NCI-H2081 treated with DMSO at 0.1 percent for 48 hours (cell line): ENCODE measurements around the gene BAK1.

Source experiments
- DNase-seq: peaks from one replicate; lab custom pipeline; 2025; lab: John Stamatoyannopoulos, UW

BAK1 gene

GRCh38 chr6:33579828-33580714 lies at the start of gene BAK1:
BAK1 (minus strand) TSS chr6:33580276; CDS start chr6:33577604, 2,672 bp downstream.
- peak; percentile 75 for DNase-seq

- DNase-seq = peak; percentile 91
Observed at GRCh38 chr6:33628401-33628964, 48.4 kb upstream of the BAK1 start.

DNA sequence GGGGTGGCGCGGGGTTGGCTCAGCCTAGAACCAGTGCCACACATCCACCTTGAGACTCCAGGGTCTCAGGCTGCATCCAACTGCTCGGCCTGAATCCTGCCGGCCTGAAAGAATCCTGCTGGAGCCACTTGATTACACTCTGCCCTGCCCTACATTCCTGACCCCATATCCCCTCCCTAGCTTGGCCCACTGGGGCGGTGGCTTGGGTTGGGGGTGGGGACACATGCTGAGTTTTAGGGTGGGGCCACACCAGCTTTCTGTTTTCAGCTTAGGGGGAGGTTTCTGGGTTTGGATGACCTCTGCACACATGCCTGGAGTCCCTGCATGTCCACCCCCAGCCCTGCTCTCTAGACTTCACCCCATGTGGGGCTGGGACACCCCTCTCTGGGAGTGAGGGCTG lies 47.8 kb upstream of the BAK1 start:
- DNase-seq = no peak

DNA sequence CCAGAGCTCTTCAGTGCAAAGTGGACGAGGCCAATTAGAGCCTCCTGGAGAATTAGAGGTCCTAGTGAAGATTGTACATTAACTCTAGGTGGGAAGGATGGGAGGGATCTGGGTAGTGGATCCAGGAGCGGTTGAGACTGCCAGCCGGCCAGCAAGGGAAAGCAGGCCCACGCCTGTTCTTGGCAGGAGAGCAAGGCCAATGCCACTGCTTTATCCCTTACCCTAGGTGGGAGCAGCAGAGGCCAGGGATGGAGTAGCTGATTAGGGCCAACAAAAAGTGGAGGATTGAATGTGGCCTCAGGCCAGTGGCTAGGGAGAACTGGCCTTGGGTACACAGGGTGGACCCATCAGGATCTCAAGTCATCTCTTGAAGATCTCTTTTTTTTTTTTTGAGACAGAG lies 44.8 kb upstream of the BAK1 start:
- no peak for DNase-seq

- DNase-seq = no peak
Observed at GRCh38 chr6:33623895-33624381, 43.9 kb upstream of the BAK1 start.

DNA sequence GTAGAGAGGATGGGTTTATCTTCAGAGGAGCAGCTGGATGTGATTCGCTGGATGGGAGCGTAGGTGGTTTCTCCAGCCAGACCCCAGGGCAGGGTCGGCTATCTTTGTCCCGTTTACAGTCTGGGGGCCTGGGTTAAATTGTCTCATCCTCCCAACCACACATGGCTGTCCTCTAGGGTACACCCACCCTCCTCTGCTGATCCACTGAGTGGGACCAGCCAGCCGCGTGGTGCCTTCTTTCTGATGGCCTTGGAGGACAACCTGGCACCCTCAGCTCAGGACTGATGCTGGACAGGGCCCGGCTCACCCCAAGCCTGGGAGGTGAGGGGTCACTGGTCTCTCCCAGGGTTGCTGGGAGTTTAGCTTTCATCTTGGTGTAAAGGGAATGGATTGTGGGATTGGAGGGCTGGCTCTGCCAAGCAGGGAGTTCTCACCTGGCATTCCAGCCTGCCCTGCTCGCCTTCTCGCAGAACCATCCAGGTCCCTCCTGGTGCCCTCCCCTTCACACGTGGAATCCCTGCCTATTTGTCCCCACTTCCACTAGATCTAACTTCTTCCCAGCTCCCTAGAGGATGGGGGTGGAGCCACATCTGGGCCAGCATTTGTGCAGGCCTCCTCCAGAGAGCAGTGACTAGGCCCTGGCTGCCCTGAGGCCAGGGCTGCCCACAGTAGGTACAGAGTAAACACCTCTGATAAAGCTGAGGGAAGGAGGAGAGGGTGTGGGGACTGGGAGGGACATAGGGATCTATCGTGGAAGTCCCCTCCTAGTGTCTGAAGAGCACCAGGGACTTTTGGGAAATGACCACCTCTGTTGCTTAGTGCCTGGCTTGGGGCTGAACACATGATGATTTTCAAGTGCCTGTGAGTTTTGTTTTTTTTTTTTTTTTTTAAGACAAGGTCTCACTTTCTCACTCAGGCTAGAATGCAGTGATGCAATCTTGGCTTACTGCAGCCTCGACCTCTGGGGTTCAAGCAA lies 42.7 kb upstream of the BAK1 start:
- DNase-seq = no peak

- DNase-seq = no peak
Observed at GRCh38 chr6:33621711-33622388, 41.8 kb upstream of the BAK1 start.

GRCh38 chr6:33620856-33621710 lies 41.0 kb upstream of the BAK1 start, which contains the start of gene ITPR3:
ITPR3 (plus strand) TSS chr6:33621322; CDS start chr6:33621603, 281 bp downstream.
- no peak for DNase-seq

GRCh38 chr6:33620158-33620855 lies 40.2 kb upstream of the BAK1 start:
- DNase-seq = no peak

GRCh38 chr6:33619166-33619840 lies 39.2 kb upstream of the BAK1 start:
- no peak for DNase-seq

DNA sequence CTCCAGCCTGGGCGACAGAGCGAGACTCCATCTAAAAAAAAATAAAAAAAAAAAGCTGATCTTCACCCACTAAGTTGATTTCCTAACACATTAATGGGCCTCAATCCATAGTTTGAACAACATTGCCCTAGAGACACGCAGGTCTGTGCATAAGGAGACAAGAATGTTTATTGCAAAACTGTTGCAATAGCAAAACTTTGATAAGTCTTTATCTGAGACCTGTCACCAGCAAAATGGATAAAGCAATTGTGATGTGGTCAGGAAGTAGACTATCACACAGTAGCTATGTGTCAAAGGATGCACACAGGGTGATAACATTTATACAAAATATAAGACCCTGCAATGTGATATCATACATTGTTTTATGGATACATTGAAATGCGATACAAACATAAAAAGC lies 36.8 kb upstream of the BAK1 start:
- DNase-seq = no peak

- DNase-seq = no peak
Observed at GRCh38 chr6:33616113-33616512, 36.0 kb upstream of the BAK1 start.

- DNase-seq = no peak
Observed at GRCh38 chr6:33613795-33614168, 33.7 kb upstream of the BAK1 start.

- DNase-seq = no peak
Observed at GRCh38 chr6:33613146-33613794, 33.2 kb upstream of the BAK1 start.

DNA sequence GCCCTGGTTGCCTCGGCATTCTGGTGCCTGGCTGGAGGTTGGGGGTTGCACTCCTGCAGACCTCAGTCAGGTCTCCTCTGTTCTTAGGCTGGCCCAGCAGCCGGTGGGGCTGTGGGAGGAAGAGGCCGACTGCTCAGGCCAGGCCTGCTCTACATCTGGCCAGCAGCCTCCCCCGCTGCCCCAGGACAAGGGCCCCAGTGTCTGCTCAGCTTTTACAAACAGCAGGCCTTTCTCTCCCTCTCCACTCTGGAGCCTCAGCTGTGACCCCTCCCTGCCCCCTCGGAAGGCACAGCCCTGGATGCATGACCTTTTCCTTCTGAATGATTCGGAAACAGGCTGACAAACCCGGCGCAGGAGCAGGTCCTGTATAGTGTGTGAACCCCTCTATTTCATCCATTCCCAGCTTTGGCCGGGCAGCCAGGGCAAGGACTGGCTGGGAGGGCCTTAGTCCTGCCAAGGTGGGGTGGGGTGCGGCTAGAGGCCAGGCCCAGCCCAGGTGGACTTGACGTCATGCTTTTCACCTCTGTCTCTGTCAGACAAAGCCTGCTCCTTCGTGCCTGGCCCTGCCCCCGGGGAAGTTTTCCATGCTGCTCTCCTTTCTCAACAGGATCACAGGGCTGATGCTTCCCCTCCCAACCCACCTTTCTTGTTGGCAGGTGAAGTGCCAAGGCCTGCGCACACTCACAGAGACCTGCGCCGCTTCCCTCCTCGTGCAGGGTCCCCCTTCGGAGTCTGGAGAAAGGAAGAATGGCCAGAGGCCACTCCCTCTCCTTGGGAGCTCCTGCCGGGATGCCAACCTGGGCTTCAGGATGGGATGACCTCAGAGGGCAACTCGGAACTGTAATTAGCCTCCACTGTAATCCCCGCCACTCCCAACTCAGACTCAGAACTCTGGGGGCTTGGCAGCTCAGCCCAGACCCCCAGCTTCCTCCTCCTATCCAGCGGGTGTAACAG lies 31.0 kb upstream of the BAK1 start:
- DNase-seq = no peak

- DNase-seq = no peak
Observed at GRCh38 chr6:33610067-33610466, 30.0 kb upstream of the BAK1 start.

GRCh38 chr6:33609528-33609927 lies 29.5 kb upstream of the BAK1 start:
- no peak for DNase-seq

- DNase-seq = no peak
Observed at GRCh38 chr6:33609019-33609418, 28.9 kb upstream of the BAK1 start.
